DMS79 treated with DMSO at 0.1 percent for 48 hours (cell line): ENCODE measurements around the gene CD24.
A peak's percentile ranks its signal among the peaks of the same experiment; 100 is the strongest.

Experiments
- DNase-seq: peaks from one replicate; lab custom pipeline; 2025; lab: John Stamatoyannopoulos, UW

CD24 gene

GRCh38 chr6:106967936-106968555 lies 6.5 kb downstream of the CD24 start:
- DNase-seq = no peak

DNA sequence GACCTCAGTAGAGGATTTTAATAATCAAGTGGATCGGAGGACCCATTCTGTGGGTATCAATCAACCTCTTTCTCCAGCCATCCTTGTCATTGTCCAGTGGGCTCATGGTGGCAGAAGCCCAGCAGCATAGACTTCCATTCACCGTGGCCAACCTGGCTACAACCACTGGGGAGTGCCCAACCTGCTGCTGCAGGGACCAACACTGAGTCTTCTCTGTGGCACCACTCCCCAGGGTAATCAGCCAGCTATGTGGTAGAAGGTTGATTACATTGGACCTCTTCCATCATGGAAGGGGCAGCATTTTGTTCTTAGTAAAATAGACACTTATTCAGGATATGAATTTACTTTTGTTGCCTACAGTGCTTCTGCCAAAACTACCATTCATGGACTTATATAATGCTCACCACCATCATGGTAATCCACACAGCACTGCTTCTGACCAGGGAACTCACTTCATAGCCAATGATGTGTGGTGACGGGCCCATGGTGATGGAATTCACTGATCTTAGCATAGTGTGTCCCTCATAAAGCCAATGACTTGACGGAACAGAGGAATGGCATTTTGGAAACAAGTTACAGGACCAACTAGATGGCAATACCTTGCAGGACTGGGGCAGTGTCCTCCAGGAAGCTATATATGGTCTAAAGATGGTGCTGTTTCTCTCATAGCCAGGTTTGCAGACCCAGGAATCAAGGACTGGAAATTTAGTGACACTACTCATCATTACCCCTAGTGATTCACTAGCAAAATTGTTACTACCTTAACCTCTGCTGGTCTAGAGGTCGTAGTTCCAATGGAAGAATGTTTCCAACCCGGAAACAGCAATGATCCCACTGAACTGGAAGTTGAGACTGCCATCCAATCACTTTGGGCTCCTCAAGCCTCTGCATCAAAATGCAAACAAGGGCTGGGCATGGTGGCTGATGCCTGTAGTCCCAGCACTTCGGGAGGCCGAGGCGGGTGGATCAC lies 7.6 kb downstream of the CD24 start:
- no peak for DNase-seq

- DNase-seq = no peak
These were observed 8.3 kb downstream of the CD24 start for GRCh38 chr6:106966229-106966628.

GRCh38 chr6:106964954-106965353 lies 9.6 kb downstream of the CD24 start:
- DNase-seq = no peak

DNA sequence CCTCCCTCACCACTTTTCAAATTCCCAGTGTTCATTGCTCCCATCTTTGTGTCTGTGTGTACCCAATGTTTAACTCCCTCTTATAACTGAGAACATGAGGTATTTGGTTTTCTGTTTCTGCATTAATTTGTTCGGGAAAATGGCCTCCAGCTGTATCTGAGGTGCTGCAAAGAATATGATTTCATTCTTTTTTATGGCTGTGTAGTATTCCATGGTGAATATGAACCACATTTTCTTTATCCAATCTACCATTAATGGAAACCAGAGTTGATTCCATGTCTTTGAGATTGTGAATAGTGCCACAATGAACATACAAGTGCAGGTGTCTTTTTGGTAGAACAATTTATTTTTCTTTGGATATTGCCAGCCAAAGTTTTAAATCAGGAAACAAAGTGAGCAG lies 10.4 kb downstream of the CD24 start:
- DNase-seq = no peak

DNA sequence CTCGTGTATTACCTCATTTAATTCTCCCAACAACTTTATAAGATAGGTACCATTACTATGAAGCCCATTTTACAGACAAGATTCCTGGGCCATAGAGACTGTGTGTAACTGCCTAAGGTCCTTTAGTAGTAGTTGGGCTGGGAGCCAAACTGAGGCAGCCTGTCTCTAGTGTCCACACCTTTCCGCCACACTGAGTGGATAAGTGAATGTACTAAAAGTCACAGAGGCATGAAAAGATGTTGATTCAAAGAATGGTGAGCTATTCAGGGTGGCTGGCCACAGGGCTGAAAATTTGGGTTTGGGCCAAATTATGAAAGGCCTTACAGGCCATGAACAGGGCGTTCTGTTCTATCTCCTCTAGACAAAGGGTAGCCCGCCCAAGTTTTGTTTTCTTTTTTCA lies 11.0 kb downstream of the CD24 start:
- peak; percentile 85 for DNase-seq

- no peak for DNase-seq
These were observed 12.7 kb downstream of the CD24 start for GRCh38 chr6:106961801-106962200.

DNA sequence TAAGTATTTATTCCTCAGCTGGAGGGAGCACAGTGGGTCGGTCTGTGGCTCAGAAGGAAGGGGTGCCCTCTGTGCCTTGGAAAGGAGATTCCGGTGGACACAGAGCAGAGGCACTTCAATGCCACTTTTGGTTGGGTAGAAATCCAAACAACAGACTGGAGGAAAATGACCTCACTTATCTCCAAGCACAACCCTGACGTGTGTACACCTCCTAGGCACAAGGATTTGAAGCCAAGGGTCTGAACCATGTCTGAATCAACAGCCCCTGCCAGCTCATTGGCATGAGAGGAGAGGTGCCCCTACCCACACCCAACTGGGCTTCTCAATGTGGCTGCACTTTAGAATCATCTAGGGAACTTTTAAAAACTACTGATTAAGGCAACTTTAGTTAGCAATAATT lies 13.4 kb downstream of the CD24 start:
- DNase-seq = no peak

DNA sequence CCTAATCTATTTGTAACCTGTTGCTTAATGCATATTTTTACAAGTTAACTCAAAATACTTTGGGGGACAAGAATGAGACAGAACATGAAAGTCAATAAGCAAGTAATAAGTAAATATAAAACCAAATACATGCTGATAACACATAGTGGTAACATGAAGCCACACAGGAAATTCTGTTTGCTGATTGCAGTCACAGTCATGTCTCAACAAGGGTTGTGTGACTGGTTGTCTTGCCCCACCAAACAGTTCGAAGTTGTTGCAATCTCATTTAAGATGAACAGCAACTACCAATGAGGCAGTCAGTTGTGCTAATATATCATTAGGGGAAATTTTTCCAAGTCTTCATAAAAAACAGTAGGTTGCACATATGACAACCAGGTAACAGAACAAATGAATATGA lies 14.5 kb downstream of the CD24 start:
- no peak for DNase-seq

DNA sequence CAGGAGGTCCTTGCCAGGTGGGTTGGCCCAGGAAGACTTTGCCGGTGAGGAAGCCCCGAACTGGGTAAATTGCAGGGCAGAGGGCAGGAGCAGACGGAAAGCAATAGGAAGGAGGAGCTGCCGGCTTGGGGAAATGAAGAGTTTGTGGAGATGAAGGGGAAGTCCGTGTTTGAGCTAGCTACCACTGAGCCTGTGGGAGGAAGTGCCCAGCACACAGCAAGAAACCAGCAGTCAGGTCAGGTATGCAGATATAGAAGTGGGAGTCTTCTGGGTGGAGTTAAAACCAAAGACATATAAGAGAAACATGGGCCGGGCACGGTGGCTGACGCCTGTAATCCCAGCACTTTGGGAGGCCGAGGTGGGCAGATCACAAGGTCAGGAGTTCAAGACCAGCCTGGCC lies 34.7 kb downstream of the CD24 start:
- DNase-seq = no peak

DNA sequence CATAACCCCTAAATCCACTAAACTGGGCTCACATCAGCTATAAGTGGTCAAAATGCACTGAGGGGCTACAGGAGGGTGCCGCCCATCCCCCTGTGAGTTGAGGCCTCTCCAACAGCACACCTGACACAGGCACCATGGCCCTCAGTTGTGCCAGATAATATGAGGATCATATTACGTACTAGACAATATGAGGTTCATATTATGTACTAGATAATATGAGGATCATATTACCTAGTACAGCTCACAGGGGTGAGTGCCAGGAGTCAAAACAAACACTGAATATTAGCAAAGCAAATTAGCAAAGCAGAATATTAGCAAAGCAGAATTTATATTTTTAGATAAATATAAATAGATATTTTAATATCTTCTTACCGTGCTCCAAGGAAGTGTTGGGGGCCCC lies 35.3 kb downstream of the CD24 start:
- no peak for DNase-seq

GRCh38 chr6:106927531-106928398 lies 46.8 kb downstream of the CD24 start:
- DNase-seq = no peak

DNA sequence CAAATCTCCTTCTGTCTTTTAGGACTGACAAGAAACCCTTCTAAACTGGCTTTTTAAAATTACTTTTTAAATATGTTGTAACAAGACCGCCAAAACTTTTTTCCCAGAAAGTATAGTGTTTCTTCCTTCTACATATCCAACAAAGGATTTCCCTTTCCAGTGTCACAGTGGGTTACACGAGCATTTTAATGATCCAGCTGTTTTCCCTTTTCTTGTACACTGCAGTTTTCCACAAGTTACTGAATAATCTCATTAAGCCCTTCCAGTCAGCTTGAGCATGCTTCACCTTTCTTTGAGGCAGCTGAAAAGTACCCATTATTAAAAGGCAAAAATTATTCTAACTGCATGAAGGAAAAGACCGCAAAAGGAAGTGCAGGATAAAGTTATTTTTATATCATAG lies 48.6 kb downstream of the CD24 start:
- no peak for DNase-seq

DNA sequence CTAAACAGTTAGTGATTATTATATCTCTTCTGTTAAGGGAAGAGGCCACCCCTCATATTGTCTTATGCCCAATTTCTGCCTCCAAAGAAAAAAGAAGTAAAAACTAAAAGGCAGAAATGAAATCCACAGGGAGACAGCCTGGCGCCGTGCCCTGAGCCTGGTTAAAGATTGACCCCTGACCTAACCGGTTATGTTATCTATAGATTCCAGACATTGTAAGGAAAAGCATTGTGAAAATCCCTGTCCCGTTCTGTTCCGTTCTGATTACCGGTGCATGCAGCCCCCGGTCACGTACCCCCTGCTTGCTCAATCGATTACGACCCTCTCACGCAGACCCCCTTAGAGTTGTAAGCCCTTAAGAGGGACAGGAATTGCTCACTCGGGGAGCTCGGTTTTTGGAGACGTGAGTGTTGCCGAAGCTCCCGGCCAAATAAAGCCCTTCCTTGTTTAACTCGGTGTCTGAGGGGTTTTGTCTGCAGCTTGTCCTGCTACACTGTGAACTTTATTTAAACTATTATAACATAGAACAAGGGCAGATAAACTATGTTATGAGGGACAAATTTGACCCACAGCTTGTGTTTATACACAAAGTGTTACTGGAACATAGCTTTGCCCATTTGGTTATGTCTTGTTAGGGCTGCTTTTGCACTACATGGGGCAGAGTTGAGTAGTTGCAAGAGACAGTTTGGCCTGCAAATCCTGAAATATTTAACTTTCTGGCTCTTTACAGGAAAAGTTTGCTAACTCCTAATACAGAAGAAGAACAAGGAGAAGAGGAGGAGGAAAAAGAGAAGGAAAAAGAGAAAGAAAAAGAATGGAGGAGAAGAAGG lies 49.6 kb downstream of the CD24 start:
- no peak for DNase-seq

GRCh38 chr6:106922626-106923025 lies 51.9 kb downstream of the CD24 start:
- DNase-seq = no peak
